Neural progenitor cell (in vitro differentiated cells): ENCODE measurements around the gene AVEN. TPM values are rescaled to one million over a fixed set of nuclear protein-coding genes. Genes with fewer than 3 reads are reported as not detected.
A peak's percentile ranks its signal among the peaks of the same experiment; 100 is the strongest.

ENCODE experiments used
- DNase-seq: peaks from one replicate; pipeline ENCODE4 v3.0.0-alpha.2; 2016; ENCODE audit warnings: low spot score
- H2AFZ ChIP-seq: fragments of 200-600 bp; sonication (generic); replicated peaks from 2 replicates; pipeline ENCODE4 v1.6.1; 2016; ENCODE audit warnings: antibody characterized with exemption
- H3F3A ChIP-seq: fragments of 200-600 bp; sonication (generic); 2 replicates; pipeline ENCODE4 v1.6.1; 2016; ENCODE audit warnings: antibody characterized with exemption, low read depth
- H3K27ac ChIP-seq: fragments of 200-600 bp; sonication (generic); 2 replicates; pipeline ENCODE4 v1.5.1; 2016; ENCODE audit warnings: mild to moderate bottlenecking
- H3K27me3 ChIP-seq: fragments of 200-600 bp; sonication (generic); 2 replicates; pipeline ENCODE4 v1.6.1; 2016; ENCODE audit warnings: mild to moderate bottlenecking, moderate library complexity
- H3K36me3 ChIP-seq: fragments of 200-600 bp; sonication (generic); 2 replicates; pipeline ENCODE4 v1.5.1; 2016
- H3K4me1 ChIP-seq: fragments of 200-600 bp; sonication (generic); 2 replicates; pipeline ENCODE4 v1.6.1; 2016; ENCODE audit warnings: mixed run types
- H3K4me2 ChIP-seq: fragments of 200-600 bp; sonication (generic); 2 replicates; pipeline ENCODE4 v1.6.1; 2016
- H3K4me3 ChIP-seq: fragments of 200-600 bp; sonication (generic); 2 replicates; pipeline ENCODE4 v1.5.1; 2016
- H3K79me2 ChIP-seq: fragments of 200-600 bp; sonication (generic); 2 replicates; pipeline ENCODE4 v1.6.1; 2016; ENCODE audit warnings: low read depth
- H3K9ac ChIP-seq: fragments of 200-600 bp; sonication (generic); 2 replicates; pipeline ENCODE4 v1.6.1; 2016
- H3K9me3 ChIP-seq: fragments of 200-600 bp; sonication (generic); 2 replicates; pipeline ENCODE4 v1.5.1; 2016; ENCODE audit warnings: low read depth
- H4K20me1 ChIP-seq: fragments of 200-600 bp; sonication (generic); 2 replicates; pipeline ENCODE4 v1.6.1; 2016; ENCODE audit warnings: low read depth
- H3K27ac Mint-ChIP-seq: 3 replicates; pipeline ENCODE4 v1.8.0; 2021; ENCODE audit warnings: mixed read lengths
- H3K27me3 Mint-ChIP-seq: 2 replicates; pipeline ENCODE4 v1.8.0; 2022; ENCODE audit warnings: low read depth, mild to moderate bottlenecking, inconsistent platforms, moderate library complexity, mixed read lengths; ENCODE audit not compliant: insufficient read depth
- H3K36me3 Mint-ChIP-seq: 3 replicates; pipeline ENCODE4 v1.8.0; 2021; ENCODE audit warnings: mixed read lengths
- H3K4me1 Mint-ChIP-seq: 3 replicates; pipeline ENCODE4 v1.8.0; 2021; ENCODE audit warnings: mixed read lengths
- H3K4me3 Mint-ChIP-seq: 3 replicates; pipeline ENCODE4 v1.8.0; 2021; ENCODE audit warnings: mild to moderate bottlenecking, moderate library complexity, mixed read lengths
- H3K9me3 Mint-ChIP-seq: 3 replicates; pipeline ENCODE4 v1.8.0; 2020; ENCODE audit warnings: mixed read lengths
- EZH2 ChIP-seq: fragments of 200-600 bp; sonication (generic); IDR thresholded peaks from 2 replicates; pipeline ENCODE4 v1.6.1; 2017; ENCODE audit warnings: antibody characterized with exemption, mild to moderate bottlenecking, moderate library complexity
- EZH2phosphoT487 ChIP-seq: fragments of 200-600 bp; sonication (generic); IDR thresholded peaks from 2 replicates; pipeline ENCODE4 v1.6.1; 2017; ENCODE audit warnings: antibody characterized with exemption
- total RNA-seq: library from RNA; depleted of rRNA; stranded (reverse); fragments of >200 nt; gene quantifications from 2 replicates; pipeline ENCODE4 v1.2.3, GENCODE V29; 2015; ENCODE audit warnings: low replicate concordance
- TF ChIP-seq, protein P1 (sequence below): fragments of 200-600 bp; sonication (generic); IDR thresholded peaks from 2 replicates; pipeline ENCODE4 v1.5.1; 2017; ENCODE audit warnings: antibody characterized with exemption, mild to moderate bottlenecking

The AVEN gene
- total RNA-seq, 1 donor from 2014 or later: 21.9 TPM

- no peaks in the 10 kb centered on the region for H3K4me1 Mint-ChIP-seq
- no peaks in the 10 kb centered on the region for H3K27me3 ChIP-seq
- H3K4me2 ChIP-seq: no peak overlapping the region
- no peaks in the 10 kb centered on the region for H3K4me1 ChIP-seq
- no peaks in the 10 kb centered on the region for H3K9me3 Mint-ChIP-seq
- no peaks in the 10 kb centered on the region for H3K36me3 Mint-ChIP-seq
- H3K4me3 ChIP-seq: no peak overlapping the region
- H3K4me3 Mint-ChIP-seq: no peak overlapping the region
- no peaks in the 10 kb centered on the region for H3K36me3 ChIP-seq
- no peaks in the 10 kb centered on the region for H3K27me3 Mint-ChIP-seq
- H4K20me1 ChIP-seq: no peaks in the 10 kb centered on the region
- DNase-seq: no peak
- H3K9me3 ChIP-seq: no peaks in the 10 kb centered on the region
- no peaks in the 10 kb centered on the region for H3K79me2 ChIP-seq
- H3K27ac ChIP-seq: no peak overlapping the region
- no peaks in the 10 kb centered on the region for H3F3A ChIP-seq
- no peak overlapping the region for H2AFZ ChIP-seq
- no peak overlapping the region for H3K9ac ChIP-seq
- H3K27ac Mint-ChIP-seq: no peak overlapping the region
- TF ChIP-seq, protein P1, sequence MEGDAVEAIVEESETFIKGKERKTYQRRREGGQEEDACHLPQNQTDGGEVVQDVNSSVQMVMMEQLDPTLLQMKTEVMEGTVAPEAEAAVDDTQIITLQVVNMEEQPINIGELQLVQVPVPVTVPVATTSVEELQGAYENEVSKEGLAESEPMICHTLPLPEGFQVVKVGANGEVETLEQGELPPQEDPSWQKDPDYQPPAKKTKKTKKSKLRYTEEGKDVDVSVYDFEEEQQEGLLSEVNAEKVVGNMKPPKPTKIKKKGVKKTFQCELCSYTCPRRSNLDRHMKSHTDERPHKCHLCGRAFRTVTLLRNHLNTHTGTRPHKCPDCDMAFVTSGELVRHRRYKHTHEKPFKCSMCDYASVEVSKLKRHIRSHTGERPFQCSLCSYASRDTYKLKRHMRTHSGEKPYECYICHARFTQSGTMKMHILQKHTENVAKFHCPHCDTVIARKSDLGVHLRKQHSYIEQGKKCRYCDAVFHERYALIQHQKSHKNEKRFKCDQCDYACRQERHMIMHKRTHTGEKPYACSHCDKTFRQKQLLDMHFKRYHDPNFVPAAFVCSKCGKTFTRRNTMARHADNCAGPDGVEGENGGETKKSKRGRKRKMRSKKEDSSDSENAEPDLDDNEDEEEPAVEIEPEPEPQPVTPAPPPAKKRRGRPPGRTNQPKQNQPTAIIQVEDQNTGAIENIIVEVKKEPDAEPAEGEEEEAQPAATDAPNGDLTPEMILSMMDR: no peak
- TF ChIP-seq EZH2 (no peak), EZH2phosphoT487 (no peak)
Measured at GRCh38 chr15:33934921-33935320, 104.1 kb downstream of the AVEN start.

DNA sequence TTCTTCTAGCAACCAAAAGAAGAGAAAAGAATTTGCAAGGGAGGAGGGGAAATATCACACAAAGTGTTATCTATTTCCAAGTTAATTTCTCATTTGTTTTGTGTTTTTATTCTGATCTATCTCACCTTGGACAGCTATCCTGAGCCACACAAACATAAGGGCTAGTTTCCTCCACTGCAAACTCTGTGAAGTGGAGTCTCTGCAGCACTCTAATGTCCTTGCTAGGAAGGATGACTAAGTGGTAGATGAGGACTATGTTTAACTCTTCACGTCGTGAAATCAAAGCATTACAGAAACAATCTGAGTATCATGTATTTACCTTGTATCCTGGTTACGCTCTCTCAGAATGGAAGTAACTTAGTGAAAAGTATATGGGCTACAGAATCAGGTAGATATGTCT is 104.6 kb downstream of the AVEN start:
- TF ChIP-seq EZH2phosphoT487 (no peak), EZH2 (no peak)
- TF ChIP-seq, protein P1: no peak
- H3K36me3 ChIP-seq: no peaks in the 10 kb centered on the region
- H2AFZ ChIP-seq: no peak overlapping the region
- H3K4me2 ChIP-seq: no peak overlapping the region
- H4K20me1 ChIP-seq: no peaks in the 10 kb centered on the region
- no peaks in the 10 kb centered on the region for H3K27me3 ChIP-seq
- no peak overlapping the region for H3K4me3 ChIP-seq
- H3K27ac ChIP-seq: no peak overlapping the region
- no peaks in the 10 kb centered on the region for H3K4me1 Mint-ChIP-seq
- H3K36me3 Mint-ChIP-seq: no peaks in the 10 kb centered on the region
- no peaks in the 10 kb centered on the region for H3K27me3 Mint-ChIP-seq
- no peaks in the 10 kb centered on the region for H3K9me3 ChIP-seq
- H3K4me3 Mint-ChIP-seq: no peak overlapping the region
- no peaks in the 10 kb centered on the region for H3F3A ChIP-seq
- no peaks in the 10 kb centered on the region for H3K79me2 ChIP-seq
- H3K9me3 Mint-ChIP-seq: no peaks in the 10 kb centered on the region
- peak overlapping the region; percentile 63 for H3K27ac Mint-ChIP-seq
- no peak overlapping the region for H3K9ac ChIP-seq
- no peaks in the 10 kb centered on the region for H3K4me1 ChIP-seq
- DNase-seq: no peak

- Histone ChIP-seq H3K79me2 (no peaks in the 10 kb centered on the region), H3K9me3 (no peaks in the 10 kb centered on the region), H2AFZ (no peak overlapping the region), H3K4me2 (no peak overlapping the region), H3K4me1 (no peaks in the 10 kb centered on the region), H3K27me3 (no peaks in the 10 kb centered on the region), H3K36me3 (no peaks in the 10 kb centered on the region), H3K9ac (no peak overlapping the region), H3F3A (no peaks in the 10 kb centered on the region), H3K27ac (no peak overlapping the region), H3K4me3 (no peak overlapping the region), H4K20me1 (no peaks in the 10 kb centered on the region)
- no peaks in the 10 kb centered on the region for H3K36me3 Mint-ChIP-seq
- no peak for DNase-seq
- no peak overlapping the region for H3K4me3 Mint-ChIP-seq
- TF ChIP-seq EZH2phosphoT487: no peak
- TF ChIP-seq EZH2: no peak
- TF ChIP-seq, protein P1: no peak
- H3K4me1 Mint-ChIP-seq: no peaks in the 10 kb centered on the region
- H3K27ac Mint-ChIP-seq: no peak overlapping the region
- no peaks in the 10 kb centered on the region for H3K27me3 Mint-ChIP-seq
- no peaks in the 10 kb centered on the region for H3K9me3 Mint-ChIP-seq
Measured at GRCh38 chr15:33932734-33933133, 106.3 kb downstream of the AVEN start.

DNA sequence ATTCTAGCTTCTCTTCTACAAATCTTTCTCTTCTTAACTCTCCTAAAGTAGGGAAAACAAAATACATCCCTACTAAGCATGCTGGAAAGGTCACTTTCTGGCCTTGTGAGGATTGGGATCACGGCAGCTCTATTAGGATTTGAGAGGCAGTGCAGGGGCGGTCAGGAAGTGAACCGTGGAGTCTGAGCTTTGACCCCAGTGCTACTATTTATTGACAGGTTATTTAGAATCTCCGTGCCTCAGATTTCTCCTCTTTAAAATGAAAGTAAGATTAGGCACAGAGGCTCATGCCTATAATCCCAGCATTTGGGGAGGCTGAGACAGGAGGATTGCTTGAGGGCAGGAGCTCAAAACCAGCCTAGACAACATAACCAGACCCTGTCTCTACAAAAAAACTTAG is 112.7 kb downstream of the AVEN start:
- Mint-ChIP-seq H3K9me3 (peaks cover 2% of the 10 kb centered on the region), H3K27me3 (no peaks in the 10 kb centered on the region), H3K4me1 (peaks cover 3% of the 10 kb centered on the region), H3K27ac (no peak overlapping the region), H3K4me3 (no peak overlapping the region), H3K36me3 (peaks cover 3% of the 10 kb centered on the region)
- H3K9ac ChIP-seq: no peak overlapping the region
- H3K27me3 ChIP-seq: no peaks in the 10 kb centered on the region
- H2AFZ ChIP-seq: no peak overlapping the region
- H3K27ac ChIP-seq: no peak overlapping the region
- no peaks in the 10 kb centered on the region for H3K79me2 ChIP-seq
- no peaks in the 10 kb centered on the region for H3K36me3 ChIP-seq
- H3K9me3 ChIP-seq: no peaks in the 10 kb centered on the region
- no peak overlapping the region for H3K4me2 ChIP-seq
- DNase-seq: no peak
- H3K4me1 ChIP-seq: no peaks in the 10 kb centered on the region
- no peak overlapping the region for H3K4me3 ChIP-seq
- H4K20me1 ChIP-seq: no peaks in the 10 kb centered on the region
- H3F3A ChIP-seq: no peaks in the 10 kb centered on the region
- no peak for TF ChIP-seq EZH2
- no peak for TF ChIP-seq EZH2phosphoT487
